Mesenchymal stem cell (in vitro differentiated cells and primary cell): ENCODE measurements around the gene B3GNT2.
A peak's percentile ranks its signal among the peaks of the same experiment; 100 is the strongest.

Experiments
- DNase-seq: peaks from one replicate; pipeline ENCODE4 v3.0.0-alpha.2; 2013
- H2AFZ ChIP-seq: one replicate; pipeline ENCODE4 v1.6.1; 2013; ENCODE audit warnings: low read depth, mild to moderate bottlenecking, control low read depth, inconsistent platforms, low read length, moderate library complexity
- H2AK5ac ChIP-seq: 2 replicates; pipeline ENCODE4 v1.6.1; 2013; ENCODE audit warnings: low read length, moderate library complexity, mild to moderate bottlenecking, inconsistent platforms; ENCODE audit not compliant: severe bottlenecking
- H2BK120ac ChIP-seq: one replicate; pipeline ENCODE4 v1.6.1; 2013; ENCODE audit warnings: low read depth, mild to moderate bottlenecking, inconsistent platforms, low read length, moderate library complexity
- H2BK12ac ChIP-seq, 2 experiments: one replicate each; pipeline ENCODE4 v1.6.1; 2013; ENCODE audit warnings: inconsistent platforms in 2 of 2, low read length in 2 of 2, mild to moderate bottlenecking in 2 of 2, moderate library complexity in 2 of 2, control low read depth in 1 of 2
- H2BK15ac ChIP-seq: one replicate; pipeline ENCODE4 v1.6.1; 2013; ENCODE audit warnings: mild to moderate bottlenecking, low read depth, inconsistent platforms; ENCODE audit not compliant: poor library complexity, severe bottlenecking
- H2BK5ac ChIP-seq: 2 replicates; pipeline ENCODE4 v1.6.1; 2013; ENCODE audit warnings: low read depth, mild to moderate bottlenecking, low read length, control low read depth, inconsistent platforms; ENCODE audit not compliant: poor library complexity, severe bottlenecking
- H3K14ac ChIP-seq, 2 experiments: one replicate each; pipeline ENCODE4 v1.6.1; 2013; ENCODE audit warnings: inconsistent platforms in 2 of 2, low read length in 2 of 2, control low read depth in 1 of 2, mild to moderate bottlenecking in 1 of 2, moderate library complexity in 1 of 2
- H3K18ac ChIP-seq, 2 experiments: one replicate each; pipeline ENCODE4 v1.6.1; 2013; ENCODE audit warnings: inconsistent platforms in 2 of 2, low read length in 2 of 2, control low read depth in 1 of 2, low read depth in 1 of 2, mild to moderate bottlenecking in 1 of 2
- H3K23ac ChIP-seq, 2 experiments: one replicate each; pipeline ENCODE4 v1.6.1; 2013; ENCODE audit warnings: inconsistent platforms in 2 of 2, low read length in 2 of 2, mild to moderate bottlenecking in 2 of 2, moderate library complexity in 2 of 2, control low read depth in 1 of 2
- H3K27ac ChIP-seq: 2 replicates; pipeline ENCODE4 v1.5.1; 2013; ENCODE audit warnings: mild to moderate bottlenecking, moderate library complexity, low read length, control low read depth, inconsistent platforms; ENCODE audit not compliant: poor library complexity, severe bottlenecking
- H3K27me3 ChIP-seq, 2 experiments: 2 replicates each; pipeline versions ENCODE4 v1.6.1 to v1.7.0; 2013; ENCODE audit warnings: low read length in 2 of 2, mild to moderate bottlenecking in 2 of 2, moderate library complexity in 2 of 2, control low read depth in 1 of 2, inconsistent platforms in 1 of 2; ENCODE audit not compliant: control insufficient read depth in 1 of 2, insufficient read depth in 1 of 2
- H3K36me3 ChIP-seq, 2 experiments: 2 replicates each; pipeline versions ENCODE4 v1.6.1 to v1.7.0; 2013; ENCODE audit warnings: low read length in 2 of 2, control low read depth in 1 of 2, inconsistent platforms in 1 of 2, low read depth in 1 of 2, mild to moderate bottlenecking in 1 of 2; ENCODE audit not compliant: insufficient read depth in 2 of 2, control insufficient read depth in 1 of 2
- H3K4ac ChIP-seq, 2 experiments: one replicate each; pipeline ENCODE4 v1.6.1; 2013; ENCODE audit warnings: inconsistent platforms in 2 of 2, low read length in 2 of 2, mild to moderate bottlenecking in 2 of 2, moderate library complexity in 2 of 2, control low read depth in 1 of 2, low read depth in 1 of 2
- H3K4me1 ChIP-seq: 2 replicates; pipeline ENCODE4 v1.6.1; 2013; ENCODE audit warnings: low read depth, low read length, control low read depth; ENCODE audit not compliant: control insufficient read depth, insufficient read depth
- H3K4me2 ChIP-seq: 2 replicates; pipeline ENCODE4 v1.6.1; 2013; ENCODE audit warnings: low read length, mild to moderate bottlenecking, inconsistent platforms; ENCODE audit not compliant: poor library complexity, severe bottlenecking
- H3K4me3 ChIP-seq, 2 experiments: 2 replicates each; pipeline versions ENCODE4 v1.5.1 to v1.7.0; 2013; ENCODE audit warnings: low read length in 2 of 2, mild to moderate bottlenecking in 2 of 2, control low read depth in 1 of 2, low read depth in 1 of 2; ENCODE audit not compliant: insufficient read depth in 1 of 2
- H3K79me1 ChIP-seq: replicated peaks from 2 replicates; pipeline ENCODE4 v1.6.1; 2013; ENCODE audit warnings: mild to moderate bottlenecking, control low read depth, low read length, inconsistent platforms; ENCODE audit not compliant: poor library complexity, severe bottlenecking
- H3K9ac ChIP-seq: 2 replicates; pipeline ENCODE4 v1.7.0; 2013; ENCODE audit warnings: mild to moderate bottlenecking, low read length, moderate library complexity
- H3K9me3 ChIP-seq: 2 replicates; pipeline ENCODE4 v1.7.0; 2013; ENCODE audit warnings: mild to moderate bottlenecking, low read length; ENCODE audit not compliant: control insufficient read depth
- H4K8ac ChIP-seq: one replicate; pipeline ENCODE4 v1.6.1; 2013; ENCODE audit warnings: inconsistent platforms, mild to moderate bottlenecking, low read length, moderate library complexity
- H4K91ac ChIP-seq: one replicate; pipeline ENCODE4 v1.6.1; 2013; ENCODE audit warnings: mild to moderate bottlenecking, low read length, inconsistent platforms
- WGBS: methylation state at CpG from one replicate; pipeline ENCODE4 v1.1.7; 2013; ENCODE audit warnings: mixed read lengths; 5-methylcytosine and 5-hydroxymethylcytosine counted together

The B3GNT2 gene

GRCh38 chr2:62208758-62209114 lies 12.8 kb downstream of the B3GNT2 start:
- Histone ChIP-seq H3K9me3 (peaks cover 2% of the 10 kb centered on the region), H3K14ac (no peak overlapping the region), H3K4me3 (no peak overlapping the region), H3K9ac (no peak overlapping the region), H4K8ac (no peak overlapping the region), H2BK5ac (no peak overlapping the region), H3K4me2 (no peak overlapping the region), H3K4ac (no peak overlapping the region), H3K18ac (no peak overlapping the region), H2BK15ac (no peak overlapping the region), H2AFZ (no peak overlapping the region), H2BK12ac (peak overlapping the region in 1 of 2 experiments; percentile 58), H3K27me3 (no peaks in the 10 kb centered on the region), H4K91ac (no peak overlapping the region), H3K4me1 (peaks cover 6% of the 10 kb centered on the region), H3K36me3 (no peaks in the 10 kb centered on the region), H2AK5ac (no peak overlapping the region), H3K23ac (no peak overlapping the region), H2BK120ac (no peak overlapping the region), H3K79me1 (peaks cover 54% of the 10 kb centered on the region), H3K27ac (no peak overlapping the region)
- 94% methylated on average over 5 of the region's 5 CpGs for WGBS
- DNase-seq = no peak

GRCh38 chr2:62209427-62209991 lies 13.6 kb downstream of the B3GNT2 start:
- Histone ChIP-seq H2AFZ (no peak overlapping the region), H4K91ac (no peak overlapping the region), H2BK12ac (no peak overlapping the region), H2BK15ac (no peak overlapping the region), H3K4me3 (no peak overlapping the region), H3K4me2 (no peak overlapping the region), H3K27me3 (no peaks in the 10 kb centered on the region), H3K27ac (no peak overlapping the region), H2BK120ac (no peak overlapping the region), H3K79me1 (peaks cover 61% of the 10 kb centered on the region), H3K4me1 (peaks cover 6% of the 10 kb centered on the region), H3K4ac (peak overlapping the region in 1 of 2 experiments; percentile 24), H3K23ac (no peak overlapping the region), H3K36me3 (no peaks in the 10 kb centered on the region), H3K9ac (no peak overlapping the region), H2AK5ac (no peak overlapping the region), H3K9me3 (peaks cover 2% of the 10 kb centered on the region), H3K14ac (no peak overlapping the region), H2BK5ac (no peak overlapping the region), H4K8ac (no peak overlapping the region), H3K18ac (no peak overlapping the region)
- 96% methylated on average over 8 of the region's 8 CpGs for WGBS
- no peak for DNase-seq

DNA sequence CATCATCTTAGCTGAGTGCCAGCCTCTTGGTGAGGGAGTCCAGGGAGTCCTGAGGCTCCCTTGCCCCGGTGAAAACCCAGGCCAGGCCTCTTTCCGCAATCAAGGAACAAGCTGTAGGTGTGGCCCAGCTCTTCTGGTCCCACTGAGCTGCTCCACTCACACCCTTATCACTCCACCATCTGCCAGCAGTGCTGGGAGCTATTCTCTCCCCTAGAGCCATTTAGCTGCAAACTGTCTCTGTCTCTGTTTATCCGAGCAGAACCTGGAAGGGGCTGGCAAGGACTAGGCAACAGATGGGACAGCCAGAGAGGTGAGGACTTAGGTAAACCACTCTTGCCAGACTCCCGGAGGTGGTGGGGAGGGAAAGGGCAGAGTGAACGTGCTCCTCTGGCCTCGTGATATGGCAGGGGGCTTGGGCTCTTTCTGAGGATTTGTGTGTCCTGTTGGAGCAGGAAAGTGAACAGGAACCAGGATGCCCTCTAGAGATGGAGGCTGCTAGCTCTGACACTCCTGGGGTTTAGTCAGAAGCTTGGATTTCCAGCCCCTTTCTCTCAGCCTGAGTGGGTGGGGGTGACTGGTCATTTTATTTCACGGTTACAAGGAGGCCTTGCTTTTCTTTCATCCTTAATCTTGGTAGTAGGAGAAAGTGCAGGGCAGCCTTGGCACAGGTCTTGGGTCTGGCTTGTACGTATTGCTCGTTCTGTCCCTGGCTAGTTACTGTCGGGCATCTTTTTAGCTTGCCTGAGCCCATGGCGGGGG lies 19.6 kb downstream of the B3GNT2 start:
- Histone ChIP-seq H3K4me2 (no peak overlapping the region), H4K8ac (peak overlapping the region; percentile 20), H2BK120ac (no peak overlapping the region), H3K27me3 (no peaks in the 10 kb centered on the region), H2BK5ac (no peak overlapping the region), H3K79me1 (peaks cover 54% of the 10 kb centered on the region), H3K4ac (peak overlapping the region; percentile 5 to 68), H2BK15ac (no peak overlapping the region), H2AFZ (no peak overlapping the region), H2BK12ac (peak overlapping the region; percentile 11 to 83), H3K36me3 (no peaks in the 10 kb centered on the region), H3K14ac (peak overlapping the region in 1 of 2 experiments; percentile 77), H3K9ac (no peak overlapping the region), H3K4me3 (no peak overlapping the region), H3K4me1 (peaks cover 19% of the 10 kb centered on the region), H3K9me3 (peaks cover 2% of the 10 kb centered on the region), H4K91ac (peak overlapping the region; percentile 43), H3K18ac (peak overlapping the region; percentile 48 to 79), H3K23ac (no peak overlapping the region), H2AK5ac (peak overlapping the region; percentile 19), H3K27ac (no peak overlapping the region)
- DNase-seq = peak; percentile 44
- 68% methylated on average over 11 of the region's 11 CpGs for WGBS

- Histone ChIP-seq H3K23ac (no peak overlapping the region), H2BK120ac (peak overlapping the region; percentile 58), H3K4me3 (no peak overlapping the region), H3K14ac (no peak overlapping the region), H3K18ac (peak overlapping the region; percentile 41 to 79), H2BK15ac (peak overlapping the region; percentile 68), H3K4ac (peak overlapping the region in 1 of 2 experiments; percentile 5), H3K9me3 (peaks cover 2% of the 10 kb centered on the region), H3K36me3 (no peaks in the 10 kb centered on the region), H4K8ac (no peak overlapping the region), H3K27ac (no peak overlapping the region), H3K9ac (no peak overlapping the region), H3K4me1 (peaks cover 19% of the 10 kb centered on the region), H3K4me2 (no peak overlapping the region), H2AK5ac (peak overlapping the region; percentile 13), H4K91ac (no peak overlapping the region), H3K27me3 (no peaks in the 10 kb centered on the region), H2BK5ac (no peak overlapping the region), H2BK12ac (peak overlapping the region; percentile 11 to 83), H2AFZ (no peak overlapping the region), H3K79me1 (peaks cover 52% of the 10 kb centered on the region)
- DNase-seq = peak; percentile 19
- WGBS = 71% methylated on average over 2 of the region's 2 CpGs
Observed at GRCh38 chr2:62216113-62216512, 20.2 kb downstream of the B3GNT2 start.
